Smooth muscle cell (in vitro differentiated cells): Measurements from ENCODE around the gene GMEB1. TPM values are rescaled to one million over a fixed set of nuclear protein-coding genes. Genes with fewer than 3 reads are reported as not detected.
"Not testable (repeated sequence)": the region's sequence is repeated elsewhere in the genome, so short reads cannot be mapped to it uniquely, and the experiment has no call there.

Source experiments
- DNase-seq: peaks from one replicate; lab custom pipeline; 2025; ENCODE audit not compliant: unreplicated experiment; lab: John Stamatoyannopoulos, UW
- H2AFZ ChIP-seq: fragments of 200-600 bp; sonication (generic); 2 replicates; pipeline ENCODE4 v1.6.0; 2016; ENCODE audit warnings: antibody characterized with exemption, low read depth, mild to moderate bottlenecking
- H3F3A ChIP-seq: fragments of 200-600 bp; sonication (generic); 2 replicates; pipeline ENCODE4 v1.6.0; 2017; ENCODE audit warnings: antibody characterized with exemption, low read depth
- H3K27ac ChIP-seq: fragments of 200-600 bp; sonication (generic); 2 replicates; pipeline ENCODE4 v1.5.1; 2016; ENCODE audit warnings: low read depth, mild to moderate bottlenecking
- H3K27me3 ChIP-seq: fragments of 200-600 bp; sonication (generic); 2 replicates; pipeline ENCODE4 v1.6.1; 2016; ENCODE audit warnings: low read depth, mild to moderate bottlenecking
- H3K36me3 ChIP-seq: fragments of 200-600 bp; sonication (generic); 2 replicates; pipeline ENCODE4 v1.5.1; 2016; ENCODE audit warnings: low read depth
- H3K4me1 ChIP-seq: fragments of 200-600 bp; sonication (generic); 2 replicates; pipeline ENCODE4 v1.5.1; 2016; ENCODE audit warnings: low read depth
- H3K4me2 ChIP-seq: fragments of 200-600 bp; sonication (generic); 2 replicates; pipeline ENCODE4 v1.6.0; 2016; ENCODE audit warnings: mild to moderate bottlenecking
- H3K4me3 ChIP-seq: fragments of 200-600 bp; sonication (generic); 2 replicates; pipeline ENCODE4 v1.5.1; 2016; ENCODE audit warnings: mild to moderate bottlenecking
- H3K79me2 ChIP-seq: fragments of 200-600 bp; sonication (generic); 2 replicates; pipeline ENCODE4 v1.6.0; 2016; ENCODE audit warnings: low read depth, mild to moderate bottlenecking
- H3K9ac ChIP-seq: fragments of 200-600 bp; sonication (generic); 2 replicates; pipeline ENCODE4 v1.6.0; 2016; ENCODE audit warnings: low read depth
- H3K9me3 ChIP-seq: fragments of 200-600 bp; sonication (generic); replicated peaks from 2 replicates; pipeline ENCODE4 v1.5.1; 2016; ENCODE audit warnings: low read depth
- H4K20me1 ChIP-seq: fragments of 200-600 bp; sonication (generic); 2 replicates; pipeline ENCODE4 v1.6.0; 2016; ENCODE audit warnings: low read depth
- WGBS: methylation state at CpG from one replicate; pipeline ENCODE4 v1.1.7; 2016; ENCODE audit warnings: low lambda C conversion rate; 5-methylcytosine and 5-hydroxymethylcytosine counted together
- polyA plus RNA-seq: library from polyadenylated mRNA; unstranded; fragments of >200 nt; fragmentation: Nextera tagmentation; extraction: Ambion mirVana; gene quantifications from 2 replicates; pipeline ENCODE4 v1.2.1, GENCODE V29; 2016
- total RNA-seq: library from RNA; depleted of rRNA; stranded (reverse); fragments of >200 nt; gene quantifications from 2 replicates; pipeline ENCODE4 v1.2.3, GENCODE V29; 2014
- TF ChIP-seq, protein P1 (sequence below): fragments of 200-600 bp; sonication (generic); IDR thresholded peaks from 2 replicates; pipeline ENCODE4 v1.5.1; 2017; ENCODE audit warnings: borderline replicate concordance, mild to moderate bottlenecking, antibody characterized with exemption; ENCODE audit not compliant: insufficient read depth, poor library complexity, severe bottlenecking

Gene GMEB1
- total and polyA plus RNA-seq, 2 experiments from 2014 or later = 13.0 to 16.3 TPM

GRCh38 chr1:28680151-28680550 lies 11.6 kb downstream of the GMEB1 start:
- Histone ChIP-seq H3K4me2 (no peak overlapping the region), H4K20me1 (peaks cover 49% of the 10 kb centered on the region), H2AFZ (no peak overlapping the region), H3K9ac (no peak overlapping the region), H3K9me3 (no peaks in the 10 kb centered on the region), H3K27ac (no peak overlapping the region), H3F3A (no peaks in the 10 kb centered on the region), H3K4me3 (no peak overlapping the region), H3K36me3 (no peaks in the 10 kb centered on the region), H3K27me3 (no peaks in the 10 kb centered on the region), H3K4me1 (no peaks in the 10 kb centered on the region), H3K79me2 (peaks cover 32% of the 10 kb centered on the region)
- WGBS = 97% methylated on average over 4 of the region's 4 CpGs
- TF ChIP-seq, protein P1, sequence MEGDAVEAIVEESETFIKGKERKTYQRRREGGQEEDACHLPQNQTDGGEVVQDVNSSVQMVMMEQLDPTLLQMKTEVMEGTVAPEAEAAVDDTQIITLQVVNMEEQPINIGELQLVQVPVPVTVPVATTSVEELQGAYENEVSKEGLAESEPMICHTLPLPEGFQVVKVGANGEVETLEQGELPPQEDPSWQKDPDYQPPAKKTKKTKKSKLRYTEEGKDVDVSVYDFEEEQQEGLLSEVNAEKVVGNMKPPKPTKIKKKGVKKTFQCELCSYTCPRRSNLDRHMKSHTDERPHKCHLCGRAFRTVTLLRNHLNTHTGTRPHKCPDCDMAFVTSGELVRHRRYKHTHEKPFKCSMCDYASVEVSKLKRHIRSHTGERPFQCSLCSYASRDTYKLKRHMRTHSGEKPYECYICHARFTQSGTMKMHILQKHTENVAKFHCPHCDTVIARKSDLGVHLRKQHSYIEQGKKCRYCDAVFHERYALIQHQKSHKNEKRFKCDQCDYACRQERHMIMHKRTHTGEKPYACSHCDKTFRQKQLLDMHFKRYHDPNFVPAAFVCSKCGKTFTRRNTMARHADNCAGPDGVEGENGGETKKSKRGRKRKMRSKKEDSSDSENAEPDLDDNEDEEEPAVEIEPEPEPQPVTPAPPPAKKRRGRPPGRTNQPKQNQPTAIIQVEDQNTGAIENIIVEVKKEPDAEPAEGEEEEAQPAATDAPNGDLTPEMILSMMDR = no peak
- DNase-seq = no peak

GRCh38 chr1:28682840-28683239 lies 14.3 kb downstream of the GMEB1 start:
- Histone ChIP-seq H3K4me1 (no peaks in the 10 kb centered on the region), H3K27me3 (no peaks in the 10 kb centered on the region), H3K9me3 (no peaks in the 10 kb centered on the region), H3K4me3 (no peak overlapping the region), H3K27ac (no peak overlapping the region), H3K79me2 (peaks cover 9% of the 10 kb centered on the region), H3K36me3 (no peaks in the 10 kb centered on the region), H3K4me2 (no peak overlapping the region), H3K9ac (no peak overlapping the region), H4K20me1 (peaks cover 43% of the 10 kb centered on the region), H3F3A (no peaks in the 10 kb centered on the region), H2AFZ (no peak overlapping the region)
- DNase-seq = no peak
- 76% methylated on average over 6 of the region's 6 CpGs for WGBS
- TF ChIP-seq, protein P1 = no peak

GRCh38 chr1:28684937-28685336 lies 16.4 kb downstream of the GMEB1 start:
- Histone ChIP-seq H3K9me3 (no peaks in the 10 kb centered on the region), H3K27ac (no peak overlapping the region), H3K4me3 (no peak overlapping the region), H3K27me3 (no peaks in the 10 kb centered on the region), H2AFZ (no peak overlapping the region), H3F3A (no peaks in the 10 kb centered on the region), H3K36me3 (no peaks in the 10 kb centered on the region), H3K4me1 (no peaks in the 10 kb centered on the region), H3K79me2 (peaks cover 7% of the 10 kb centered on the region), H3K4me2 (no peak overlapping the region), H4K20me1 (peaks cover 43% of the 10 kb centered on the region), H3K9ac (no peak overlapping the region)
- no peak for DNase-seq
- 89% methylated on average over 4 of the region's 4 CpGs for WGBS
- TF ChIP-seq, protein P1 = no peak

DNA sequence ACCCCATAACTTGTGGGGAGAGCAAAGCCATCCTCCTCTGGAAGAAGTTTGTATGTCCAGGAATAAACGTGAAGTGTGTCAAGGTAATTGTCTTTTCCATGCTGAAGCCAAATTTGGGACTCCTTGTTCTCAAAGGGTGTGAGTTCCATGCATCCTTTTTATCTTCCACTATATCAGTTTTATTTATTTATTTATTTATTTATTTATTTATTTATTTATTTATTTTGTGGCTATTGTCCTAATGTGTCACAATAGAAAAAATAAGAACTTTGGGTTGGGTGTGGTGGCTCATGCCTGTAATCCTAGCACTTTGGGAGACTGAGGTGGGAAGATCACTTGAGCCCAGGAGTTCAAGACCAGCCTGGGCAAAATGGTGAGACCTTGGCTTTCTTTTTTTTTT lies 23.0 kb downstream of the GMEB1 start:
- not testable (repeated sequence) for H3K4me1 ChIP-seq, H3K27me3 ChIP-seq, H3K27ac ChIP-seq, H2AFZ ChIP-seq, DNase-seq, H3K36me3 ChIP-seq, H3K4me3 ChIP-seq, H3K9me3 ChIP-seq, H3K4me2 ChIP-seq, H3K9ac ChIP-seq, H3F3A ChIP-seq, H3K79me2 ChIP-seq
- peaks cover 18% of the 10 kb centered on the region for H4K20me1 ChIP-seq
- 100% methylated on average over 1 of the region's 1 CpG for WGBS
